Measurements from ENCODE around the gene ZMIZ1. TPM values are rescaled to one million over a fixed set of nuclear protein-coding genes. Genes with fewer than 3 reads are reported as not detected.
A peak's percentile ranks its signal among the peaks of the same experiment; 100 is the strongest.

Gene ZMIZ1
- total RNA-seq, 1 experiment from 2014 or later, result 28.4 TPM

DNA sequence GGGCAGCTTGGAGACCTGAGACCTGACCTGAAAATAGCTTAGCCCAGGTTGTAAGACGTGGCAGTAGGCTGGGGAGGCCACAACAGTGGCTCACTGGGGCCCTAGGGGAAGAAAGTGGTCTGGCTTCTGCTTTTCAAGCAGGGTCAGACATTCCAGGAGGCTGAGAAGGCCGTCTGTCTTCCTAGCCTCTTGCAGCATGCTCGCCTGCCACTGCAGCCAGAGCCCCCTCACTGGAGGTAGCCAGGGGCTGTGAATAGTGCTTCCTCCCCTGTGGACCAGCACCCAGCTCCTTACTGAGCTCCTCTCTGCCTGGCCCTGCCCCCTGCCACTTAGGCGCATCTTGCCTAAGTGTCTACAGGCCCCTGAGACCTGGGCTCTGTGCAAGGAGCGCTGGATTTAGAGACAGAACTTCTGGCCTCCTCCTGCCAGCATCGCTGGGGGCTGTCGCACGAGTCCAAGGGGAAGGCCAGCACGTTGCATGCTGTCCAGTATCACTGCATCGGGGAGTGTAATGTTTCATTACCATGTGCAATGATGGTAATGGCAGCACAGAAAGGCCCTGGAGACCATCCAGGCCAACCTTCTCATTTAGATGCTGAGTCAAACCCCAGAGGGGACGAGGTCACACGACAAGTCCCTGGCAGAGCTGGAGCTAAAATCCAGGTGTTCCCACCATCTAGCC, 12.7 kb downstream of the ZMIZ1 start (continued):
- TF ChIP-seq EZH2phosphoT487 (IDR thresholded peaks at IDR 0.05; ENCODE audit: borderline replicate concordance), result no peak
- TF ChIP-seq CBX3 (IDR thresholded peaks at IDR 0.05; ENCODE audit: low read depth), result no peak

DNA sequence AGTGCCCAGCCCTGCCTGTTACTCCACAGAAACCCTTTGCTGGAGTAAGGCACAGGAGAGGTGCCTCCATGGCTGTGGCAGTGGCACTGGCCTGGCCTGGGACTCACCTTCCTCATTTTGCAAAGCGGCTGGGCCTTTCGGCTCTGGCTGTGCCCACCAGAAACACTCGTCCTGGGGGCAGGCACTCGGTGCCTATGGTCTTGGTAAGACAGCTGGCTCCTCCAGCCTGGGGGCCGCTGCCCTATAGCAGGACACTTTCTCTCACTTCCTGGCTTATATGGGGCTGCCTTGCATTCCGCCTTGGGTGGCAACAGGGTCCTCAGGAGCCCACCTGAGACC, 13.2 kb downstream of the ZMIZ1 start:
- Histone ChIP-seq H3K4me1 (ENCODE audit: control insufficient read depth in 1 of 2, insufficient read depth in 2 of 2, low read length in 2 of 2) (peaks cover 60 to 77% of the 10 kb centered on the region in 2 experiments), H3K79me2 (ENCODE audit: insufficient read depth, low read length) (peaks cover 70% of the 10 kb centered on the region), H3K4me2 (ENCODE audit: low read length) (peak overlapping the region; percentile 74), H3K9ac (ENCODE audit: low read length) (0 out of 2 replicates have a peak overlapping the region, but pooled peaks have one; percentile 13), H3K36me3 (ENCODE audit: control insufficient read depth in 1 of 2, insufficient read depth in 2 of 2, low read length in 2 of 2) (no peaks in the 10 kb centered on the region), H4K20me1 (ENCODE audit: insufficient read depth) (no peaks in the 10 kb centered on the region), H2AFZ (ENCODE audit: low read depth, low read length, poor library complexity, severe bottlenecking) (no peak overlapping the region), H3K4me3 (replicated peaks in 1 of 2; ENCODE audit: low read depth in 1 of 2, low read length in 2 of 2) (no peak overlapping the region), H3K27ac (ENCODE audit: low read depth, low read length) (no peak overlapping the region), H3K27me3 (ENCODE audit: insufficient read depth, low read length) (no peaks in the 10 kb centered on the region), H3K9me3 (ENCODE audit: control insufficient read depth in 1 of 2, insufficient read depth in 1 of 2, low read depth in 1 of 2, low read length in 2 of 2) (no peaks in the 10 kb centered on the region), H3K9me2 (ENCODE audit: insufficient read depth) (no peaks in the 10 kb centered on the region)
- DNase-seq (ENCODE audit: low read depth, low spot score), result no peak
- TF ChIP-seq POLR2A (IDR thresholded peaks at IDR 0.05; ENCODE audit: borderline replicate concordance, extremely low read depth, insufficient read depth, insufficient read length), result no peak
- TF ChIP-seq, protein P1, sequence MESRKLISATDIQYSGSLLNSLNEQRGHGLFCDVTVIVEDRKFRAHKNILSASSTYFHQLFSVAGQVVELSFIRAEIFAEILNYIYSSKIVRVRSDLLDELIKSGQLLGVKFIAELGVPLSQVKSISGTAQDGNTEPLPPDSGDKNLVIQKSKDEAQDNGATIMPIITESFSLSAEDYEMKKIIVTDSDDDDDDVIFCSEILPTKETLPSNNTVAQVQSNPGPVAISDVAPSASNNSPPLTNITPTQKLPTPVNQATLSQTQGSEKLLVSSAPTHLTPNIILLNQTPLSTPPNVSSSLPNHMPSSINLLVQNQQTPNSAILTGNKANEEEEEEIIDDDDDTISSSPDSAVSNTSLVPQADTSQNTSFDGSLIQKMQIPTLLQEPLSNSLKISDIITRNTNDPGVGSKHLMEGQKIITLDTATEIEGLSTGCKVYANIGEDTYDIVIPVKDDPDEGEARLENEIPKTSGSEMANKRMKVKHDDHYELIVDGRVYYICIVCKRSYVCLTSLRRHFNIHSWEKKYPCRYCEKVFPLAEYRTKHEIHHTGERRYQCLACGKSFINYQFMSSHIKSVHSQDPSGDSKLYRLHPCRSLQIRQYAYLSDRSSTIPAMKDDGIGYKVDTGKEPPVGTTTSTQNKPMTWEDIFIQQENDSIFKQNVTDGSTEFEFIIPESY (IDR thresholded peaks at IDR 0.05; ENCODE audit: extremely low read depth, insufficient replicate concordance, low read length), result no peak
- TF ChIP-seq FOSL1 (IDR thresholded peaks at IDR 0.05; ENCODE audit: low read depth), result no peak
- TF ChIP-seq, protein P2, sequence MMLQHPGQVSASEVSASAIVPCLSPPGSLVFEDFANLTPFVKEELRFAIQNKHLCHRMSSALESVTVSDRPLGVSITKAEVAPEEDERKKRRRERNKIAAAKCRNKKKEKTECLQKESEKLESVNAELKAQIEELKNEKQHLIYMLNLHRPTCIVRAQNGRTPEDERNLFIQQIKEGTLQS (IDR thresholded peaks at IDR 0.05), result no peak
- no peak for TF ChIP-seq SRF (IDR thresholded peaks at IDR 0.05; ENCODE audit: low read depth)
- ChIA-PET POLR2A (no interaction called here), CTCF (no interaction called here), RAD21 (ENCODE audit: low non-redundant PET in 1 of 2, low total read pairs in 2 of 2, uncharacterized antibody in 2 of 2, unreplicated experiment in 2 of 2) (no interaction called here)
- no peak for ATAC-seq
- intact Hi-C loops (cut with micrococcal nuclease), result loop anchor here (5.0 kb wide), 1 partner anchor 105 kb away; no protein-coding TSS in a partner anchor
- BruUV-seq (replicated peaks), result no TSS peak
